HEK293 (cell line): ENCODE data around the gene UBA7.

Experiments
- CTCF ChIA-PET: fragments of 350-600 bp; formaldehyde crosslinking; extraction: SDS; loops from one replicate; lab custom pipeline; 2021; ENCODE audit warnings: antibody characterized with exemption; lab: Yijun Ruan, JAX
- POLR2A ChIA-PET: fragments of 300-600 bp; formaldehyde crosslinking; extraction: SDS; loops from one replicate; lab custom pipeline; 2020; ENCODE audit warnings: antibody characterized with exemption, inconsistent platforms; lab: Yijun Ruan, JAX
- H3K27ac ChIP-seq: fragments of 200-500 bp; sonication (Bioruptor generic); 2 replicates; pipeline ENCODE4 v1.5.1; 2014; ENCODE audit warnings: low read depth, low read length, control low read depth, inconsistent platforms; ENCODE audit errors: extremely low read depth
- H3K36me3 ChIP-seq, 2 experiments: fragments of 200-500 bp in 1 of 2; sonication (Bioruptor generic) in 1 of 2; 1 replicate in 1 of 2; 2 replicates in 1 of 2; pipeline ENCODE4 v1.5.1; 2014 to 2017; ENCODE audit warnings: inconsistent platforms in 2 of 2, low read length in 2 of 2; ENCODE audit not compliant: control insufficient read depth in 2 of 2, insufficient read depth in 1 of 2
- H3K4me1 ChIP-seq: fragments of 200-500 bp; sonication (Bioruptor generic); 2 replicates; pipeline ENCODE4 v1.5.1; 2014; ENCODE audit warnings: mild to moderate bottlenecking, low read length, inconsistent platforms; ENCODE audit not compliant: control insufficient read depth, insufficient read depth
- H3K4me3 ChIP-seq: 2 replicates; pipeline ENCODE4 v1.5.1; 2011; ENCODE audit warnings: low read depth, mild to moderate bottlenecking, control low read depth, low read length, moderate library complexity
- H3K9me3 ChIP-seq: fragments of 200-500 bp; sonication (Bioruptor generic); 2 replicates; pipeline ENCODE4 v1.5.1; 2014; ENCODE audit warnings: low read depth, low read length, inconsistent platforms; ENCODE audit not compliant: control insufficient read depth, insufficient read depth
- AEBP2 ChIP-seq: fragments of 450-650 bp; formaldehyde crosslinking; IDR thresholded peaks from 2 replicates; pipeline ENCODE4 v1.5.1; 2016; ENCODE audit warnings: missing biosample characterization, missing genetic modification characterization, borderline replicate concordance
- GLIS1 ChIP-seq: fragments of 450-650 bp; formaldehyde crosslinking; IDR thresholded peaks from 2 replicates; pipeline ENCODE4 v1.5.1; 2016; ENCODE audit warnings: missing biosample characterization, missing genetic modification characterization
- KLF8 ChIP-seq: fragments of 450-650 bp; formaldehyde crosslinking; IDR thresholded peaks from 2 replicates; pipeline ENCODE4 v1.5.1; 2016; ENCODE audit warnings: missing biosample characterization, missing genetic modification characterization
- ZFP69B ChIP-seq: fragments of 450-650 bp; formaldehyde crosslinking; IDR thresholded peaks from 2 replicates; pipeline ENCODE4 v1.5.1; 2016; ENCODE audit warnings: missing biosample characterization, missing genetic modification characterization
- ZNF146 ChIP-seq: fragments of 450-650 bp; formaldehyde crosslinking; IDR thresholded peaks from 2 replicates; pipeline ENCODE4 v1.5.1; 2016; ENCODE audit warnings: missing biosample characterization, missing genetic modification characterization
- ZNF211 ChIP-seq: fragments of 450-650 bp; formaldehyde crosslinking; IDR thresholded peaks from 2 replicates; pipeline ENCODE4 v1.5.1; 2016; ENCODE audit warnings: low read depth, missing biosample characterization, missing genetic modification characterization
- ZNF302 ChIP-seq: fragments of 450-650 bp; formaldehyde crosslinking; IDR thresholded peaks from 2 replicates; pipeline ENCODE4 v1.5.1; 2016; ENCODE audit warnings: missing biosample characterization, missing genetic modification characterization, low read depth
- ZNF341 ChIP-seq: fragments of 450-650 bp; formaldehyde crosslinking; IDR thresholded peaks from 2 replicates; pipeline ENCODE4; 2016; ENCODE audit warnings: low read depth, missing biosample characterization, missing genetic modification characterization
- ZNF391 ChIP-seq: fragments of 450-650 bp; formaldehyde crosslinking; IDR thresholded peaks from 2 replicates; pipeline ENCODE4 v1.5.1; 2016; ENCODE audit warnings: low read depth, missing biosample characterization, missing genetic modification characterization, borderline replicate concordance
- ZNF416 ChIP-seq: fragments of 450-650 bp; formaldehyde crosslinking; IDR thresholded peaks from 2 replicates; pipeline ENCODE4 v1.5.1; 2016; ENCODE audit warnings: missing biosample characterization, missing genetic modification characterization
- ZNF48 ChIP-seq: fragments of 450-650 bp; formaldehyde crosslinking; IDR thresholded peaks from 2 replicates; pipeline ENCODE4 v1.5.1; 2016; ENCODE audit warnings: missing biosample characterization, missing genetic modification characterization
- ZNF488 ChIP-seq: fragments of 450-650 bp; formaldehyde crosslinking; IDR thresholded peaks from 2 replicates; pipeline ENCODE4 v1.5.1; 2016; ENCODE audit warnings: missing biosample characterization, missing genetic modification characterization
- ZNF501 ChIP-seq: fragments of 450-650 bp; formaldehyde crosslinking; IDR thresholded peaks from 2 replicates; pipeline ENCODE4 v1.5.1; 2016; ENCODE audit warnings: missing biosample characterization, missing genetic modification characterization
- ZNF624 ChIP-seq: fragments of 450-650 bp; formaldehyde crosslinking; IDR thresholded peaks from 2 replicates; pipeline ENCODE4 v1.5.1; 2017; ENCODE audit warnings: missing biosample characterization, missing genetic modification characterization
- ZNF626 ChIP-seq: fragments of 450-650 bp; sonication (Bioruptor Pico); formaldehyde crosslinking; IDR thresholded peaks from 2 replicates; pipeline ENCODE4 v1.5.1; 2018; ENCODE audit warnings: missing biosample characterization, missing genetic modification characterization, inconsistent platforms
- ZNF629 ChIP-seq: fragments of 450-650 bp; formaldehyde crosslinking; IDR thresholded peaks from 2 replicates; pipeline ENCODE4 v1.5.1; 2017; ENCODE audit warnings: missing biosample characterization, missing genetic modification characterization
- ZNF76 ChIP-seq: fragments of 450-650 bp; formaldehyde crosslinking; IDR thresholded peaks from 2 replicates; pipeline ENCODE4; 2016; ENCODE audit warnings: low read depth, missing biosample characterization, missing genetic modification characterization, borderline replicate concordance
- ZSCAN23 ChIP-seq: fragments of 450-650 bp; formaldehyde crosslinking; IDR thresholded peaks from 2 replicates; pipeline ENCODE4 v1.5.1; 2016; ENCODE audit warnings: missing biosample characterization, missing genetic modification characterization
- TF ChIP-seq, protein P1 (sequence below): fragments of 450-650 bp; formaldehyde crosslinking; conservative IDR thresholded peaks from 2 replicates; pipeline ENCODE4 v1.5.1; 2016; ENCODE audit warnings: low read depth, missing biosample characterization, missing genetic modification characterization

The UBA7 gene

DNA sequence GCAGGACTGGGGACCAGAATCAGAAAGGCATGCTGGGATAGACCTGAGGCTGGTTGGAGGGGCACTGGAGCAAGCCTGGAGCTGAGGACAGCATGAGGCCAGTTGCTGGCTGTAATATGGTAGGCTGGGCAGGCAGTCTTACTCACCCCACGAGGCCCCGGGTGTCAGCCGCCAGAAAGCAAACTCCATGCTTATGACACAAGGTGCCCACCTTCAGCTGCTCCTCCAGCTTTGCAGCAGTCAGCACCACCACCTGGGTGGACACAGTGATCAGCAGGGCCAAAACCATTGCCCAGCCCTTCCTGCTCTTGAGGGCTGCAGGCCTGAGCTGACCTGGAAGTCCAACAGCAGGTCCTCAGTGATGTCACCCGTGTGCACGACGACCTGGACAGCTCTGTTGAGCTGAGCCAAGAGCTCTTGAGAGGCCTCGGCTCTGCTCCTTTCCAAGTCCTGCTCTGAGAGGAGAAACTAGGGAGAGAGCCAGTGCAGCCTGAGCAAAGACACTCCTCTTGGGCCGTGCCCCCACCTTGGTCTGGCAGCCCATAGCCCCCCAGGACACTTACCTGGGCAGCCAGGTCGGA lies 747 bp downstream of the UBA7 start:
- Histone ChIP-seq H3K27ac (no peak overlapping the region), H3K4me3 (no peak overlapping the region), H3K36me3 (no peaks in the 10 kb centered on the region), H3K4me1 (no peaks in the 10 kb centered on the region), H3K9me3 (no peaks in the 10 kb centered on the region)
- TF ChIP-seq AEBP2 (tag by site-specific recombination) (no peak), GLIS1 (tag by site-specific recombination) (no peak), ZNF211 (no peak), ZSCAN23 (tag by site-specific recombination) (no peak), ZNF501 (tag by site-specific recombination) (no peak), ZFP69B (tag by site-specific recombination) (no peak), ZNF302 (tag by site-specific recombination) (no peak), ZNF629 (tag by site-specific recombination) (no peak), ZNF391 (tag by site-specific recombination) (no peak), ZNF48 (tag by site-specific recombination) (no peak)
- POLR2A ChIA-PET: no interaction called here
- CTCF ChIA-PET: no interaction called here

- Histone ChIP-seq H3K4me3 (no peak overlapping the region), H3K9me3 (no peaks in the 10 kb centered on the region), H3K27ac (no peak overlapping the region), H3K36me3 (no peaks in the 10 kb centered on the region), H3K4me1 (no peaks in the 10 kb centered on the region)
- ChIA-PET POLR2A (no interaction called here), CTCF (interaction anchor here (1.4 kb wide), 1 partner anchor 32 kb away, joined by 4 read pairs; no protein-coding TSS in a partner anchor)
- TF ChIP-seq ZNF488 (no peak), ZNF416 (tag by site-specific recombination) (no peak), ZNF626 (no peak), ZNF624 (tag by site-specific recombination) (no peak), ZNF146 (tag by site-specific recombination) (no peak), ZNF341 (no peak), KLF8 (tag by site-specific recombination) (no peak), ZNF76 (tag by site-specific recombination) (no peak)
- TF ChIP-seq, protein P1, sequence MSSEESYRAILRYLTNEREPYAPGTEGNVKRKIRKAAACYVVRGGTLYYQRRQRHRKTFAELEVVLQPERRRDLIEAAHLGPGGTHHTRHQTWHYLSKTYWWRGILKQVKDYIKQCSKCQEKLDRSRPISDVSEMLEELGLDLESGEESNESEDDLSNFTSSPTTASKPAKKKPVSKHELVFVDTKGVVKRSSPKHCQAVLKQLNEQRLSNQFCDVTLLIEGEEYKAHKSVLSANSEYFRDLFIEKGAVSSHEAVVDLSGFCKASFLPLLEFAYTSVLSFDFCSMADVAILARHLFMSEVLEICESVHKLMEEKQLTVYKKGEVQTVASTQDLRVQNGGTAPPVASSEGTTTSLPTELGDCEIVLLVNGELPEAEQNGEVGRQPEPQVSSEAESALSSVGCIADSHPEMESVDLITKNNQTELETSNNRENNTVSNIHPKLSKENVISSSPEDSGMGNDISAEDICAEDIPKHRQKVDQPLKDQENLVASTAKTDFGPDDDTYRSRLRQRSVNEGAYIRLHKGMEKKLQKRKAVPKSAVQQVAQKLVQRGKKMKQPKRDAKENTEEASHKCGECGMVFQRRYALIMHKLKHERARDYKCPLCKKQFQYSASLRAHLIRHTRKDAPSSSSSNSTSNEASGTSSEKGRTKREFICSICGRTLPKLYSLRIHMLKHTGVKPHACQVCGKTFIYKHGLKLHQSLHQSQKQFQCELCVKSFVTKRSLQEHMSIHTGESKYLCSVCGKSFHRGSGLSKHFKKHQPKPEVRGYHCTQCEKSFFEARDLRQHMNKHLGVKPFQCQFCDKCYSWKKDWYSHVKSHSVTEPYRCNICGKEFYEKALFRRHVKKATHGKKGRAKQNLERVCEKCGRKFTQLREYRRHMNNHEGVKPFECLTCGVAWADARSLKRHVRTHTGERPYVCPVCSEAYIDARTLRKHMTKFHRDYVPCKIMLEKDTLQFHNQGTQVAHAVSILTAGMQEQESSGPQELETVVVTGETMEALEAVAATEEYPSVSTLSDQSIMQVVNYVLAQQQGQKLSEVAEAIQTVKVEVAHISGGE (tag by site-specific recombination): no peak
Measured at GRCh38 chr3:49807431-49808114, 6.2 kb downstream of the UBA7 start.
